G401 (cell line): ENCODE measurements around the gene RPRD2. TPM values are rescaled to one million over a fixed set of nuclear protein-coding genes. Genes with fewer than 3 reads are reported as not detected.
A peak's percentile ranks its signal among the peaks of the same experiment; 100 is the strongest.
"Not testable (repeated sequence)": the region's sequence is repeated elsewhere in the genome, so short reads cannot be mapped to it uniquely, and the experiment has no call there.

Experiments used
- DNase-seq: peaks from one replicate; pipeline ENCODE4 v3.0.0-alpha.2; 2015; ENCODE audit warnings: low spot score
- in situ Hi-C: cut with HindIII; loops from 2 replicates; pipeline ENCODE4 v1.10.0; 2016; ENCODE audit warnings: low sequenced_read_pairs, mixed read lengths
- total RNA-seq: library from RNA; depleted of rRNA; stranded (reverse); fragments of >200 nt; shearing (Covaris generic); gene quantifications from 2 replicates; pipeline ENCODE4 v1.2.3, GENCODE V29; 2014; rRNA removed

The RPRD2 gene
- total RNA-seq = 5.4 and 5.6 TPM in 2 replicates

GRCh38 chr1:150363426-150364230 is at the start of gene RPRD2:
Gene RPRD2, plus strand, starts transcription at chr1:150364147. Its CDS starts 568 bp downstream, at chr1:150364715.
- in situ Hi-C loops = no loop called here
- DNase-seq = peak; percentile 100

GRCh38 chr1:150314691-150315090 is 49.3 kb upstream of the RPRD2 start:
- in situ Hi-C loops, DNase-seq: not testable (repeated sequence)

- in situ Hi-C loops = no loop called here
- no peak for DNase-seq
These were observed 43.3 kb upstream of the RPRD2 start for GRCh38 chr1:150320667-150320978.

- no peak for DNase-seq
- in situ Hi-C loops = no loop called here
These were observed 42.2 kb upstream of the RPRD2 start for GRCh38 chr1:150321826-150322166.

GRCh38 chr1:150322310-150322709 is 41.6 kb upstream of the RPRD2 start:
- in situ Hi-C loops = no loop called here
- DNase-seq = no peak

GRCh38 chr1:150332651-150333290 is 31.2 kb upstream of the RPRD2 start:
- no peak for DNase-seq
- in situ Hi-C loops = no loop called here

GRCh38 chr1:150346316-150346715 is 17.6 kb upstream of the RPRD2 start:
- in situ Hi-C loops = no loop called here
- DNase-seq = no peak

GRCh38 chr1:150352866-150353265 is 11.1 kb upstream of the RPRD2 start:
- in situ Hi-C loops = no loop called here
- no peak for DNase-seq

GRCh38 chr1:150362721-150363425 is 1.1 kb upstream of the RPRD2 start:
- DNase-seq = no peak
- in situ Hi-C loops = no loop called here

- in situ Hi-C loops = no loop called here
- peak; percentile 90 for DNase-seq
These were observed 470 bp downstream of the RPRD2 start for GRCh38 chr1:150364231-150365003.

GRCh38 chr1:150365941-150366340 is 2.0 kb downstream of the RPRD2 start:
- in situ Hi-C loops = no loop called here
- DNase-seq = no peak

GRCh38 chr1:150366416-150367296 is 2.7 kb downstream of the RPRD2 start:
- in situ Hi-C loops = no loop called here
- DNase-seq = peak; percentile 28

- in situ Hi-C loops = no loop called here
- DNase-seq = no peak
These were observed 7.2 kb downstream of the RPRD2 start for GRCh38 chr1:150371110-150371509.

GRCh38 chr1:150372580-150372979 is 8.6 kb downstream of the RPRD2 start:
- DNase-seq = no peak
- in situ Hi-C loops = no loop called here

- in situ Hi-C loops = no loop called here
- no peak for DNase-seq
These were observed 12.2 kb downstream of the RPRD2 start for GRCh38 chr1:150376110-150376509.

- in situ Hi-C loops = loop anchor here (10.0 kb wide), 1 partner anchor 111 kb away; no protein-coding TSS in a partner anchor
- no peak for DNase-seq
These were observed 19.8 kb downstream of the RPRD2 start for GRCh38 chr1:150383631-150384324.

- DNase-seq = no peak
- in situ Hi-C loops = loop anchor here (10.0 kb wide), 1 partner anchor 109 kb away; no protein-coding TSS in a partner anchor
These were observed 21.8 kb downstream of the RPRD2 start for GRCh38 chr1:150385537-150386445.
